ENCODE results near the gene DAD1.

- TF ChIP-seq, protein P1, sequence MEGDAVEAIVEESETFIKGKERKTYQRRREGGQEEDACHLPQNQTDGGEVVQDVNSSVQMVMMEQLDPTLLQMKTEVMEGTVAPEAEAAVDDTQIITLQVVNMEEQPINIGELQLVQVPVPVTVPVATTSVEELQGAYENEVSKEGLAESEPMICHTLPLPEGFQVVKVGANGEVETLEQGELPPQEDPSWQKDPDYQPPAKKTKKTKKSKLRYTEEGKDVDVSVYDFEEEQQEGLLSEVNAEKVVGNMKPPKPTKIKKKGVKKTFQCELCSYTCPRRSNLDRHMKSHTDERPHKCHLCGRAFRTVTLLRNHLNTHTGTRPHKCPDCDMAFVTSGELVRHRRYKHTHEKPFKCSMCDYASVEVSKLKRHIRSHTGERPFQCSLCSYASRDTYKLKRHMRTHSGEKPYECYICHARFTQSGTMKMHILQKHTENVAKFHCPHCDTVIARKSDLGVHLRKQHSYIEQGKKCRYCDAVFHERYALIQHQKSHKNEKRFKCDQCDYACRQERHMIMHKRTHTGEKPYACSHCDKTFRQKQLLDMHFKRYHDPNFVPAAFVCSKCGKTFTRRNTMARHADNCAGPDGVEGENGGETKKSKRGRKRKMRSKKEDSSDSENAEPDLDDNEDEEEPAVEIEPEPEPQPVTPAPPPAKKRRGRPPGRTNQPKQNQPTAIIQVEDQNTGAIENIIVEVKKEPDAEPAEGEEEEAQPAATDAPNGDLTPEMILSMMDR (IDR thresholded peaks at IDR 0.05; ENCODE audit: insufficient read depth, low read length, poor library complexity, severe bottlenecking), result no peak
- no peak for TF ChIP-seq EZH2phosphoT487 (conservative IDR thresholded peaks at IDR 0.05; ENCODE audit: low read length)
Measured at GRCh38 chr14:22589096-22589839, at the start of gene DAD1.
